Natural killer cell (primary cell): Measurements from ENCODE around the gene VPS37B. TPM values are rescaled to one million over a fixed set of nuclear protein-coding genes. Genes with fewer than 3 reads are reported as not detected.
A peak's percentile ranks its signal among the peaks of the same experiment; 100 is the strongest.

ENCODE experiments used
- ATAC-seq, 3 donors: fragments of 150-1000 bp in 2 of 3; fragments of 200-7000 bp in 1 of 3; cut with Tn5 transposase; 1 replicate in 1 of 3; 2 replicates in 2 of 3; pipeline ENCODE4 v1.10.0; 2021; ENCODE audit warnings: mild to moderate bottlenecking in 2 of 3, moderate library complexity in 2 of 3
- DNase-seq, 2 donors: peaks; one replicate each; pipeline versions ENCODE4 v3.0.0 to v3.0.0-alpha.2; 2013 to 2021; ENCODE audit warnings: mixed read lengths in 1 of 2
- H3K27ac ChIP-seq: one replicate; pipeline ENCODE4 v1.5.1; 2013; ENCODE audit warnings: mild to moderate bottlenecking, low read length
- H3K27me3 ChIP-seq: one replicate; pipeline ENCODE4 v1.6.1; 2013; ENCODE audit warnings: low read length; ENCODE audit not compliant: control insufficient read depth, insufficient read depth
- H3K36me3 ChIP-seq: one replicate; pipeline ENCODE4 v1.6.1; 2013; ENCODE audit warnings: low read length; ENCODE audit not compliant: control insufficient read depth, insufficient read depth
- H3K4me1 ChIP-seq: one replicate; pipeline ENCODE4 v1.6.1; 2013; ENCODE audit warnings: low read length; ENCODE audit not compliant: control insufficient read depth, insufficient read depth
- H3K4me3 ChIP-seq: one replicate; pipeline ENCODE4 v1.5.1; 2013; ENCODE audit warnings: low read length
- H3K9me3 ChIP-seq: one replicate; pipeline ENCODE4 v1.6.1; 2013; ENCODE audit warnings: low read length; ENCODE audit not compliant: control insufficient read depth, insufficient read depth
- H3K27ac Mint-ChIP-seq, 2 donors: one replicate each; pipeline ENCODE4 v1.8.0; 2022; ENCODE audit warnings: mild to moderate bottlenecking in 2 of 2, mixed read lengths in 2 of 2, moderate library complexity in 1 of 2
- H3K27me3 Mint-ChIP-seq, 2 donors: one replicate each; pipeline ENCODE4 v1.8.0; 2022; ENCODE audit warnings: low read depth in 2 of 2, mixed read lengths in 2 of 2
- H3K36me3 Mint-ChIP-seq: one replicate; pipeline ENCODE4 v1.8.0; 2022; ENCODE audit warnings: mixed read lengths
- H3K4me1 Mint-ChIP-seq, 2 donors: one replicate each; pipeline ENCODE4 v1.8.0; 2022; ENCODE audit warnings: mixed read lengths in 2 of 2
- H3K4me3 Mint-ChIP-seq: one replicate; pipeline ENCODE4 v1.8.0; 2022; ENCODE audit warnings: mild to moderate bottlenecking, moderate library complexity, mixed read lengths
- H3K9me3 Mint-ChIP-seq, 2 donors: one replicate each; pipeline ENCODE4 v1.8.0; 2022; ENCODE audit warnings: mixed read lengths in 2 of 2
- CTCF ChIP-seq: fragments of 200-600 bp; IDR thresholded peaks from one replicate; pipeline ENCODE4 v1.8.0; 2022; ENCODE audit warnings: antibody characterized with exemption
- WGBS: methylation state at CpG from one replicate; pipeline ENCODE4 v1.1.7; 2013; ENCODE audit warnings: missing lambda C conversion rate; ENCODE audit not compliant: insufficient coverage; 5-methylcytosine and 5-hydroxymethylcytosine counted together
- intact Hi-C: fragments of 100-400 bp; cut with micrococcal nuclease; formaldehyde crosslinking; loops from one replicate; pipeline ENCODE4 v1.14.2; 2022
- total RNA-seq, 4 donors: library from RNA; stranded (reverse); fragments of 120-200 nt in 1 of 4; gene quantifications; one replicate each; pipeline versions ENCODE4 v1.2.3 to v1.2.4, GENCODE V29; 2013 to 2022

The VPS37B gene
- total RNA-seq, 3 donors from 2014 or later (not counting 1 experiment from before 2014, with no cell fraction given), result 142 to 167 (median 165) TPM

GRCh38 chr12:122887819-122888212 lies 8.1 kb downstream of the VPS37B start:
- no peaks in the 10 kb centered on the region for H3K27me3 Mint-ChIP-seq
- no peaks in the 10 kb centered on the region for H3K9me3 Mint-ChIP-seq
- Histone ChIP-seq H3K27ac (peak overlapping the region; percentile 68), H3K4me3 (peak overlapping the region; percentile 4), H3K4me1 (peaks cover 71% of the 10 kb centered on the region), H3K27me3 (no peaks in the 10 kb centered on the region), H3K9me3 (no peaks in the 10 kb centered on the region), H3K36me3 (no peaks in the 10 kb centered on the region)
- TF ChIP-seq CTCF, result no peak
- ATAC-seq (peak in 1 of 3 donors; percentile 5), DNase-seq (no peak)
- WGBS, result 38% methylated on average over 3 of the region's 5 CpGs
- H3K36me3 Mint-ChIP-seq, result no peaks in the 10 kb centered on the region
- H3K4me1 Mint-ChIP-seq, result peaks cover 87% of the 10 kb centered on the region in 2 donors
- intact Hi-C loops, result loop anchor here (2.0 kb wide), 2 partner anchors 13 to 15 kb away; no protein-coding TSS in a partner anchor
- peak overlapping the region; percentile 87 to 100 for H3K27ac Mint-ChIP-seq
- H3K4me3 Mint-ChIP-seq, result peak overlapping the region; percentile 90

GRCh38 chr12:122886851-122887818 lies 8.8 kb downstream of the VPS37B start:
- Histone ChIP-seq H3K36me3 (no peaks in the 10 kb centered on the region), H3K27ac (peak overlapping the region; percentile 68), H3K4me3 (no peak overlapping the region), H3K4me1 (peaks cover 71% of the 10 kb centered on the region), H3K27me3 (no peaks in the 10 kb centered on the region), H3K9me3 (no peaks in the 10 kb centered on the region)
- no peak for TF ChIP-seq CTCF
- no peaks in the 10 kb centered on the region for H3K27me3 Mint-ChIP-seq
- no peaks in the 10 kb centered on the region for H3K9me3 Mint-ChIP-seq
- H3K27ac Mint-ChIP-seq, result peak overlapping the region; percentile 87 to 100
- ATAC-seq, result peak in 2 of 3 donors; percentile 9 to 36
- no peaks in the 10 kb centered on the region for H3K36me3 Mint-ChIP-seq
- H3K4me1 Mint-ChIP-seq, result peaks cover 87 to 88% of the 10 kb centered on the region in 2 donors
- intact Hi-C loops, result loop anchor here (2.0 kb wide), 2 partner anchors 14 kb away; no protein-coding TSS in a partner anchor
- WGBS, result 66% methylated on average over 8 of the region's 10 CpGs
- no peak for DNase-seq
- H3K4me3 Mint-ChIP-seq, result peak overlapping the region; percentile 90

GRCh38 chr12:122886161-122886560 lies 9.8 kb downstream of the VPS37B start:
- Histone ChIP-seq H3K4me3 (no peak overlapping the region), H3K36me3 (no peaks in the 10 kb centered on the region), H3K4me1 (peaks cover 70% of the 10 kb centered on the region), H3K27me3 (no peaks in the 10 kb centered on the region), H3K9me3 (no peaks in the 10 kb centered on the region), H3K27ac (no peak overlapping the region)
- TF ChIP-seq CTCF, result no peak
- 66% methylated on average over 8 of the region's 8 CpGs for WGBS
- intact Hi-C loops, result loop anchor here (2.0 kb wide), 2 partner anchors 13 to 15 kb away; no protein-coding TSS in a partner anchor
- Mint-ChIP-seq H3K4me3 (peak overlapping the region; percentile 90), H3K27me3 (no peaks in the 10 kb centered on the region), H3K27ac (peak overlapping the region; percentile 87 to 100), H3K36me3 (no peaks in the 10 kb centered on the region), H3K4me1 (peaks cover 87 to 88% of the 10 kb centered on the region in 2 donors), H3K9me3 (no peaks in the 10 kb centered on the region)
- DNase-seq (no peak), ATAC-seq (no peak)
